NCI-H1694 (cell line): ENCODE data around the gene CDK5.
"Not testable (repeated sequence)": the region's sequence is repeated elsewhere in the genome, so short reads cannot be mapped to it uniquely, and the experiment has no call there.

Experiments used
- DNase-seq: peaks from one replicate; lab custom pipeline; 2025; lab: John Stamatoyannopoulos, UW

The CDK5 gene

GRCh38 chr7:151056666-151057505 is 811 bp downstream of the CDK5 start:
- DNase-seq, result no peak

- DNase-seq, result no peak
Observed at GRCh38 chr7:151056283-151056665, 1.4 kb downstream of the CDK5 start.

GRCh38 chr7:151053751-151054150 is 3.9 kb downstream of the CDK5 start:
- no peak for DNase-seq

- DNase-seq, result no peak
Observed at GRCh38 chr7:151053096-151053495, 4.6 kb downstream of the CDK5 start.

- no peak for DNase-seq
Observed at GRCh38 chr7:151051108-151051507, 6.6 kb downstream of the CDK5 start.

GRCh38 chr7:151048911-151049463 is 8.7 kb downstream of the CDK5 start:
- DNase-seq, result no peak

GRCh38 chr7:151047976-151048815 is 9.5 kb downstream of the CDK5 start, which contains the start of gene ASIC3:
ASIC3 (plus strand) TSS chr7:151048531; CDS start chr7:151048886, 355 bp downstream.
- DNase-seq, result no peak

GRCh38 chr7:151046603-151047573 is 10.8 kb downstream of the CDK5 start:
- no peak for DNase-seq

- DNase-seq, result no peak
Observed at GRCh38 chr7:151045967-151046366, 11.7 kb downstream of the CDK5 start.

- DNase-seq, result no peak
Observed at GRCh38 chr7:151045262-151045661, 12.4 kb downstream of the CDK5 start.

GRCh38 chr7:151043959-151044358 is 13.7 kb downstream of the CDK5 start:
- DNase-seq, result no peak

GRCh38 chr7:151043449-151043848 is 14.2 kb downstream of the CDK5 start:
- DNase-seq, result not testable (repeated sequence)

- DNase-seq, result no peak
Observed at GRCh38 chr7:151040616-151041375, 16.9 kb downstream of the CDK5 start.

GRCh38 chr7:151039850-151040548 is 17.7 kb downstream of the CDK5 start:
- DNase-seq, result no peak

- DNase-seq, result no peak
Observed at GRCh38 chr7:151038951-151039849, 18.5 kb downstream of the CDK5 start.

- DNase-seq, result no peak
Observed at GRCh38 chr7:151035902-151036301, 21.8 kb downstream of the CDK5 start.

GRCh38 chr7:151035026-151035717 is 22.5 kb downstream of the CDK5 start:
- no peak for DNase-seq

- no peak for DNase-seq
Observed at GRCh38 chr7:151034312-151035025, 23.2 kb downstream of the CDK5 start.
